ENCODE data around the gene PPP1R14D.

- TF ChIP-seq CTCF (IDR thresholded peaks at IDR 0.05 in 4 of 5, conservative IDR thresholded peaks at IDR 0.05 in 1 of 5), result no peak
- no peak for TF ChIP-seq POLR2A (IDR thresholded peaks at IDR 0.05)
These were observed 55.0 kb downstream of the PPP1R14D start for GRCh38 chr15:40773496-40773895.

All from gastrocnemius medialis (tissue), 4 donors.